ENCODE measurements around the gene WSB2. TPM values are rescaled to one million over a fixed set of nuclear protein-coding genes. Genes with fewer than 3 reads are reported as not detected.
"Not testable (repeated sequence)": the region's sequence is repeated elsewhere in the genome, so short reads cannot be mapped to it uniquely, and the experiment has no call there.

The WSB2 gene
- total RNA-seq, 2 donors from 2014 or later: 59.5 to 76.7 TPM

GRCh38 chr12:118033902-118034301 is 27.1 kb downstream of the WSB2 start:
- ATAC-seq (replicated peaks): no peak
- peak overlapping the region; percentile 54 for H3K4me3 Mint-ChIP-seq

DNA sequence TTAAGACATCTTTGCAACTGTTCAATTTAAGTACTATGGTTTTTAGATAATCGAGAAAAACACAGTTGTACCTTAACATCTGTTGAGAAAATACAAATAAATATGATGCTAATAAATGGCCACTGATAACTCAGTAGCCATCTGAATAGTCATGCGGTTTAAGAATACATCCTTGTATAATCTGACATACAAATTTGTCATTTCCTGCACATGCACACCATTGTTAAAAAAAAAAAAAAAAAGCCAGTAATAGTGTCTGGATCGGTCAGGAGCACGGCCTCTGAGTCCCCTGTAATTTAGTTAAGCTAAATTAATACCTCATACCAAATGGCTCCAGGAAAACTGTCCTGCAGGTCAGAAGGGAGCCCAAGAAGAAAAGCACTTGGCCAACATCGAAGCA is 27.7 kb downstream of the WSB2 start:
- no peaks in the 10 kb centered on the region for H3K27me3 Mint-ChIP-seq
- peak overlapping the region; percentile 90 for H3K27ac Mint-ChIP-seq
- H3K9me3 Mint-ChIP-seq: no peaks in the 10 kb centered on the region
- H3K4me1 Mint-ChIP-seq: peaks cover 44% of the 10 kb centered on the region
- H3K4me3 Mint-ChIP-seq: peak overlapping the region; percentile 54
- peaks cover 100% of the 10 kb centered on the region for H3K36me3 Mint-ChIP-seq (ENCODE audit: low read depth)
- no peak for ATAC-seq (replicated peaks)

More at GRCh38 chr12:118033902-118034301, 27.1 kb downstream of the WSB2 start:
- no peaks in the 10 kb centered on the region for H3K9me3 Mint-ChIP-seq
- peaks cover 100% of the 10 kb centered on the region for H3K36me3 Mint-ChIP-seq (ENCODE audit: low read depth)
- no peaks in the 10 kb centered on the region for H3K27me3 Mint-ChIP-seq
- H3K27ac Mint-ChIP-seq: peak overlapping the region; percentile 90
- H3K4me1 Mint-ChIP-seq: peaks cover 44% of the 10 kb centered on the region

DNA sequence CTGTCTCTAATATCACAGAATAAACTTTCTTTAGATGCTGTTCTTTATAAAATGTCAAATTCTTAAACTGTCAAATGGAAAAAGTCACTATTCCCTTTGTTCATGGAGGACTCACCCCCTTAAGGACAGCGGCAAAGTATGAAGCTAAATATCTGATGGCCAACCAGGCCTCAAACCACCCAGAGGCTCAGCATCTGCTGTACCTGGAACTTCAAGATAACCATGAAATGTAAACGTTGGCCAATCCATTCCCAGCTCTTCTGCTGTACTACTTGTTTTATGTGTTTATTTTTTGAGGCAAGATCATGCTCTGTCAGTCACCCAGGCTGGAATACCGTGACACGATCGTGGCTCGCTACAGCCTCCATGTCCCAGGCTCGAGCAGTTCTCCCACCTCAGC is 28.8 kb downstream of the WSB2 start:
- Mint-ChIP-seq H3K9me3 (no peaks in the 10 kb centered on the region), H3K4me3 (peak overlapping the region; percentile 6), H3K27me3 (no peaks in the 10 kb centered on the region), H3K4me1 (peaks cover 44% of the 10 kb centered on the region), H3K27ac (peak overlapping the region; percentile 28), H3K36me3 (ENCODE audit: low read depth) (peaks cover 100% of the 10 kb centered on the region)
- no peak for ATAC-seq (replicated peaks)

DNA sequence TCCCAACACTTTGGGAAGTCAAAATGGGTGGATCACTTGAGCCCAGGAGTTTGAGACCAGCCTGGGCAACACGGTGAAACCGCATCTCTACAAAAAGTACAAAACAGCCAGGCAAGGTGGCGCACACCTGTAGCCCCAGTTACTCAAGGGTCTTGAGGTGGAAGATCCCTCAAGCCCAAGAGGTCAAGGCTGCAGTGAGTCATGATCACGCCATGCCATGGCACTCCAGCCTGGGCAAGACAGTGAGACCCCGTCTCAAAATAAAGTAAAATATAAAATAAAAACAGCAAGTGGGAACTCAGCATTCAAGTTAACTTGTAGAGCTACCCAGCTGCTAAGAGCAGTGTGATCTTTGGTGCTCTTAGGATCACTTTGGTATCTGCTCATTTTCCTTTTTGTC is 31.8 kb downstream of the WSB2 start:
- H3K27ac Mint-ChIP-seq: peak overlapping the region; percentile 77

DNA sequence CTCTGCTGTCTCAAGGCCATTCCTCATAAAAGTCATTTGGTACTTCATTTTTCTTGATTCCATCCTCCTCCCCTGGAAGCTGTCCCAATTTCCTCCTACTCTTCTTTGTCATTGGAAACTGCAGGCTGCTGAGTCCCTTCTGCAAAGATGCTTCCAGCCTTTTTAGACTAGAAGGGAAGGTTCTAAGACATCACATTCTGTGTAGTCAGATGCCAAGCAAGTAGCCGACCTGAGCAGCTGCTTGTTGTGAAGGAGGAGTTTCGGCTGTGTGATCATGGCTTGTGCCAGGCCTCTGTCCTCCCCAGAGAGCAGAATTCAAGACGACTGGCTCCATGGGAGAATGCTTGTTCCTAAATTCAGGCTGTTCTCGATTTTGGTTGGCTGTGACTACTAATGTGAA is 35.8 kb downstream of the WSB2 start:
- peaks cover 10% of the 10 kb centered on the region for H3K4me1 Mint-ChIP-seq
- ATAC-seq (replicated peaks): no peak
- H3K9me3 Mint-ChIP-seq: no peaks in the 10 kb centered on the region
- peaks cover 98% of the 10 kb centered on the region for H3K36me3 Mint-ChIP-seq (ENCODE audit: low read depth)
- no peaks in the 10 kb centered on the region for H3K27me3 Mint-ChIP-seq
- H3K4me3 Mint-ChIP-seq: no peak overlapping the region
- H3K27ac Mint-ChIP-seq: no peak overlapping the region

More for the DNA sequence above, 31.8 kb downstream of the WSB2 start:
- Mint-ChIP-seq H3K4me1 (peaks cover 19% of the 10 kb centered on the region), H3K4me3 (no peak overlapping the region), H3K36me3 (ENCODE audit: low read depth) (peaks cover 100% of the 10 kb centered on the region), H3K9me3 (no peaks in the 10 kb centered on the region), H3K27me3 (no peaks in the 10 kb centered on the region)
- peak; percentile 7 for ATAC-seq (replicated peaks)

DNA sequence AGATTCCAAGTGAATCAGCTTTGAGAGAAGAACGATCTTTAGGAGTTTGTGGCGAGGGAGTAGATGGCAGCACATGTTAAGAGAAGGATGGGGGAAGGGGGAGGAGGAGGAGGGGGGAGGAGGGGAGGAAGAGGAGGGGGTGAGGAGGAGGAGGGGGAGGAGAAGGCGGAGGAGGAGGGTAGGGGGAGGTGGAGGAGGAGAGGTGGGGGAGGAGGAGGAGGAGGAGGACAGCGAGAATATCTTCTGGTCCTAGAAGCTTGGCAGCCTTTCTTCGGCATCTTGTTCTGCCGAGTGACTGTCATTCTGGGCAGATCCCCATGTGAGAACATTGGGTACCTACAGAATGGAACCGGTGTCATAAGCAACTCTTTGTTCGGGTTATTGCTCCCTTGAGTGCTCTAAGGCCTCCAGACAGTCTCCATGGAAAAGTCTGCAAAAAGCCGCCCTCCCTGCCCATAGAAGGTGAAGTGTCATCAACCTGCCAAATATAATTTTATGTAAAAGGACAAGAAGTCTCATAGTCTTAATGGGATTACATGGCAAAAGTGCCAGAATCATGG is 37.6 kb downstream of the WSB2 start:
- no peak for ATAC-seq (replicated peaks)
- no peak overlapping the region for H3K4me3 Mint-ChIP-seq
- peak overlapping the region; percentile 28 for H3K27ac Mint-ChIP-seq
- peaks cover 4% of the 10 kb centered on the region for H3K4me1 Mint-ChIP-seq
- no peaks in the 10 kb centered on the region for H3K27me3 Mint-ChIP-seq
- peaks cover 98% of the 10 kb centered on the region for H3K36me3 Mint-ChIP-seq (ENCODE audit: low read depth)
- H3K9me3 Mint-ChIP-seq: no peaks in the 10 kb centered on the region

GRCh38 chr12:118022728-118023109 is 38.3 kb downstream of the WSB2 start:
- H3K9me3 Mint-ChIP-seq: no peaks in the 10 kb centered on the region
- peak overlapping the region; percentile 28 for H3K27ac Mint-ChIP-seq
- ATAC-seq (replicated peaks): no peak
- no peaks in the 10 kb centered on the region for H3K27me3 Mint-ChIP-seq
- peaks cover 9% of the 10 kb centered on the region for H3K4me1 Mint-ChIP-seq
- H3K4me3 Mint-ChIP-seq: no peak overlapping the region
- H3K36me3 Mint-ChIP-seq (ENCODE audit: low read depth): peaks cover 98% of the 10 kb centered on the region

DNA sequence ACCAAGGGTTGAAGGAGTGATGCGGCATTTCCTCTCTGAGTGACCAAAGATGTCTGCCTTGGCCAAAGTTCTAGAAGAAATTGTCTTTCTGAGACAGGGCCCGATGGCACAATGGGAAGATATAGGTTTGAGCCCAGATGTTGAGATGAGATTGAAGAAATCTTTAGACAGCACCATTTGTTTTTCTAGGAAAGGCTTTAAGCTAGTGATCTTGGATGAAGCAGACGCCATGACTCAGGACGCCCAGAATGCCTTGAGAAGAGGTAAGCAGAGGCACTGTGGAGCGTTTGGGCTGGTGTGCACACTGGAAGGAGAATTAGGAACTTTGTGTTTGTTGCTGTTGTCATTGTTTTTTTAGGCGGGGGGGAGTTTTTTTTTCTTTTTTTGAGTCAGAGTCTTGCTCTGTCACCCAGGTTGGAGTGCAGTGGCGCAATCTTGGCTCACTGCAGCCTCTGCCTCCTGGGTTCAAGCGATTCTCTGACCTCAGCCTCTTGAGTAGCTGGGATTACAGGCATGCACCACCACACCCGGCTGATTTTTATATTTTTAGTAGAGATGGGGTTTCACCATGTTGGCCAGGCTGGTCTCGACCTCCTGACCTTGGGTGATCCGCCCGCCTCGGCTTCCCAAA is 38.8 kb downstream of the WSB2 start:
- H3K9me3 Mint-ChIP-seq; H3K27me3 Mint-ChIP-seq; H3K4me1 Mint-ChIP-seq; H3K4me3 Mint-ChIP-seq; ATAC-seq (replicated peaks): not testable (repeated sequence)
- Mint-ChIP-seq H3K36me3 (ENCODE audit: low read depth) (peaks cover 98% of the 10 kb centered on the region), H3K27ac (peak overlapping the region; percentile 29)

DNA sequence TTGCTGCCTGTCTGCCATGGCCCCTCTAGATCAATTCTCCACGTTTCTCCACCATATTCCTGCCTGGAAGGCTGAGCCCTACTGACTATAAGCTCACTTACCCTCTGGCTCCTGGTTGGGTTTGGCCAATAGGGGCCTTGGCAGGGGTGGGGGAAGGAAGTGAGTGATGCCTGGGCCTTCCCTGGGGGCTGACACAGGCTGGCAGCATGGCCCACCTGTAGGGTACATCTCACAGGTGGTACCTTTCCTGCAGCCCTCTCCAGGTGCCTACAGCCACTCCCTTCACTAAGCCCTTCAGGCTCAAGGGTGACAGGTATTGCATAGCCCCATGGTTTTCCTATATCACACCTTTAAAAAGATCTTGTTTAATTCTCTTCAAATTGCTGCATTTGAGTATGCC is 40.9 kb downstream of the WSB2 start:
- Mint-ChIP-seq H3K36me3 (ENCODE audit: low read depth) (peaks cover 87% of the 10 kb centered on the region), H3K4me1 (peaks cover 10% of the 10 kb centered on the region), H3K27me3 (no peaks in the 10 kb centered on the region), H3K27ac (peak overlapping the region; percentile 38), H3K9me3 (no peaks in the 10 kb centered on the region), H3K4me3 (no peak overlapping the region)
- ATAC-seq (replicated peaks): no peak

- Mint-ChIP-seq H3K9me3 (no peaks in the 10 kb centered on the region), H3K27ac (peak overlapping the region; percentile 96), H3K36me3 (ENCODE audit: low read depth) (peaks cover 68% of the 10 kb centered on the region), H3K27me3 (no peaks in the 10 kb centered on the region), H3K4me1 (peaks cover 10% of the 10 kb centered on the region), H3K4me3 (peak overlapping the region; percentile 98)
- no peak for ATAC-seq (replicated peaks)
Observed at GRCh38 chr12:118017926-118018325, 43.1 kb downstream of the WSB2 start.

DNA sequence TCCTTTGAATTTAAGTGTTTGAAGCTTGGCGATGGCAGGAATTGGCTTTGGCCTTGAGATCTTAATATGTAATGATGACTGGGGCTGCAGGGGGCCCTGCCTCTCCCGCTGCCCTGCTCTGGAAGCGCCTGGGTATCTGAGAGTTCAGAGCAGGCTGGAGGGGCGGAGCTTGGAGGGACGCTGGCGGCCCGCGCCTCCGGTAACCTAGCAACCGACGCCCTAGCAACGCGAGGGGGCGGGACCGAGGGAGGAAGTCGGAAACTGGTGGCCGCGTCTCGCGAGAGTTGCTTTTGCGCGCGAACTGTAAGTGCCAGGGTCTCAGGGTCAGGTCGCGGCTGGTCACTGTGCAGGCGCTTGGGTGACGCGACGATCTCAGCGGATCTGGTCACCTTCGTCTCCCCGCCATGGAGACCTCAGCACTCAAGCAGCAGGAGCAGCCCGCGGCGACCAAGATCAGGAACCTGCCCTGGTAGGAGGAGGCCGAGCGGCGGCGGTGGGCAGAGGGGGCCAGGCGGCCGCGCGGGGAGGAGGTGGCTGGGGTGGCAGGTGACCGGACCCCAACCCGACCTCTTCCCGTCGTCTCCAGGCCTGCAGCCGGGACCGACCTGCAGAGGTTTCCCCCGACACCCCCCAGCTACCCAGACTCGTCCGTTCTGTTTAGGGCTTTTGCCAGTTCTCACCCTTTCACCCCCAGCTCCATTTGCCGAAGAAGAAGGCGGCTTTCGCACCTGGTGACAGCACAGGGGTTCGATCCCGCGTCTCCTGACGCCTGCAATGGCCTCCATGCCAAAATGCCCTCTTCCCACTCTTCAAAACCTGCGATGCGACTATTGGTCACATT is 44.3 kb downstream of the WSB2 start, which contains the start of gene RFC5:
RFC5 (plus strand) TSS at position 280 of the 841 bp plus-strand sequence; CDS start at position 405, 125 bp downstream.
- Mint-ChIP-seq H3K4me1 (peaks cover 6% of the 10 kb centered on the region), H3K36me3 (ENCODE audit: low read depth) (peaks cover 55% of the 10 kb centered on the region), H3K27me3 (no peaks in the 10 kb centered on the region), H3K4me3 (peak within 1 kb of the TSS; percentile 98), H3K27ac (peak within 1 kb of the TSS; percentile 96), H3K9me3 (no peaks in the 10 kb centered on the region)
- ATAC-seq (replicated peaks): peak; percentile 98

DNA sequence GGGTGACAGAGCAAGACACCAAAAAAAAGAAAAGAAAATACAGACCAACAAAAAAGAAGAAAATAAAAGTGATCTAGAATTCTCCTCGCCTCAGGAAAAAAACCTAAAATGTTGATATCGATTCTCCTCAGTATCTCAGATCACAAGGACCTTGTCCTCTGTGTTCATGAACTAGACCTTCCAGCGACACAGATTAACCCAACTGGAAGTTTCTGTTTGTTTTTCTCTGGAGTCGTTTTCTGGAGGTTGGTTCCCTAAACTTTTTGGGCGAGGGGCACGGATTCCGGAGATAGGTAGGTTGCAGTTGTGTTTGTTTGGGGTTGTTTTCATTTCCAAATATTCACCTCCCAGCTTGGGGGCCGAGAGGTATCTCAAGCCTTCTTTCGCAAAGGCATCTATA is 45.0 kb downstream of the WSB2 start:
- H3K27me3 Mint-ChIP-seq: no peaks in the 10 kb centered on the region
- peaks cover 48% of the 10 kb centered on the region for H3K36me3 Mint-ChIP-seq (ENCODE audit: low read depth)
- H3K9me3 Mint-ChIP-seq: no peaks in the 10 kb centered on the region
- peak overlapping the region; percentile 96 for H3K27ac Mint-ChIP-seq
- peak overlapping the region; percentile 98 for H3K4me3 Mint-ChIP-seq
- peaks cover 6% of the 10 kb centered on the region for H3K4me1 Mint-ChIP-seq
- ATAC-seq (replicated peaks): peak; percentile 0

DNA sequence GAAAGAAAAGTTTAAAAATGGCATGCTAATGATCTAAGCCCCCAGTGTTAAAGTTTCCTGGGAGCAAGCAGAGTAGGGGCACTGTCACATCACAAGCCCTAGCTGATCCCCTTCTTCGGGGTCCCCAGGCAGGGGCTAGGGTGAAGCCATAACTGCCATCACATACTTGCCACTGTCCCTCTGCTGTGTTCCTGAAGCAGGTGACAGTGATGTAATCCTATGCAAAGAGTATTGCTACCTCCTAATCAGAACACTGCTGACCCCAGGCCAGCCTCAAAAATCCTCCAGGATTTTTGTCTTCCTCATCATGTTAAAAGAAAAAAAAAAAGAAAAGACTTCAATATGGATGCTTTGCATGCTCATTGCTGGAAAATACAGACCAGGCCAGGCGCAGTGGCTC is 45.7 kb downstream of the WSB2 start:
- Mint-ChIP-seq H3K36me3 (ENCODE audit: low read depth) (peaks cover 42% of the 10 kb centered on the region), H3K4me3 (peak overlapping the region; percentile 98), H3K4me1 (peaks cover 6% of the 10 kb centered on the region), H3K9me3 (no peaks in the 10 kb centered on the region), H3K27ac (no peak overlapping the region), H3K27me3 (no peaks in the 10 kb centered on the region)
- ATAC-seq (replicated peaks): no peak

- no peak overlapping the region for H3K4me3 Mint-ChIP-seq
- no peaks in the 10 kb centered on the region for H3K9me3 Mint-ChIP-seq
- no peak for ATAC-seq (replicated peaks)
Observed at GRCh38 chr12:118013283-118013682, 47.7 kb downstream of the WSB2 start.

GRCh38 chr12:118011961-118012360 is 49.0 kb downstream of the WSB2 start:
- H3K27me3 Mint-ChIP-seq: no peaks in the 10 kb centered on the region
- no peak overlapping the region for H3K4me3 Mint-ChIP-seq
- H3K36me3 Mint-ChIP-seq (ENCODE audit: low read depth): peaks cover 8% of the 10 kb centered on the region
- H3K9me3 Mint-ChIP-seq: no peaks in the 10 kb centered on the region
- no peaks in the 10 kb centered on the region for H3K4me1 Mint-ChIP-seq
- H3K27ac Mint-ChIP-seq: no peak overlapping the region
- no peak for ATAC-seq (replicated peaks)

More at GRCh38 chr12:118013283-118013682, 47.7 kb downstream of the WSB2 start:
- peaks cover 22% of the 10 kb centered on the region for H3K36me3 Mint-ChIP-seq (ENCODE audit: low read depth)
- H3K27me3 Mint-ChIP-seq: no peaks in the 10 kb centered on the region
- H3K27ac Mint-ChIP-seq: no peak overlapping the region
- H3K4me1 Mint-ChIP-seq: peaks cover 6% of the 10 kb centered on the region

All from activated T-helper 17 cell treated with anti-CD3 and anti-CD28 coated beads, Interleukin-2, amount 50 U/mL, for 72 hours (primary cell).